DOHH2 (cell line): Measurements from ENCODE around the gene TMPO.

ENCODE experiments used
- CTCF ChIP-seq: fragments of 200-600 bp; sonication (generic); IDR thresholded peaks from one replicate; pipeline ENCODE4 v1.5.1; 2014; ENCODE audit warnings: antibody characterized with exemption, mild to moderate bottlenecking, low read depth, low read length; ENCODE audit not compliant: poor library complexity, severe bottlenecking
- EZH2phosphoT487 ChIP-seq: fragments of 200-600 bp; sonication (generic); IDR thresholded peaks from 2 replicates; pipeline ENCODE4 v1.6.1; 2017; ENCODE audit warnings: borderline replicate concordance, mild to moderate bottlenecking, antibody characterized with exemption, low read length, moderate library complexity, mixed read lengths

DNA sequence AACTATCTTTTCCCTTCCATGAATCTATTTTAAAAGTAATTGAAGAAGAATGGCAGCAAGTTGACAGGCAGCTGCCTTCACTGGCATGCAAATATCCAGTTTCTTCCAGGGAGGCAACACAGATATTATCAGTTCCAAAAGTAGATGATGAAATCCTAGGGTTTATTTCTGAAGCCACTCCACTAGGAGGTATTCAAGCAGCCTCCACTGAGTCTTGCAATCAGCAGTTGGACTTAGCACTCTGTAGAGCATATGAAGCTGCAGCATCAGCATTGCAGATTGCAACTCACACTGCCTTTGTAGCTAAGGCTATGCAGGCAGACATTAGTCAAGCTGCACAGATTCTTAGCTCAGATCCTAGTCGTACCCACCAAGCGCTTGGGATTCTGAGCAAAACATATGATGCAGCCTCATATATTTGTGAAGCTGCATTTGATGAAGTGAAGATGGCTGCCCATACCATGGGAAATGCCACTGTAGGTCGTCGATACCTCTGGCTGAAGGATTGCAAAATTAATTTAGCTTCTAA, 18.4 kb downstream of the TMPO start:
- TF ChIP-seq CTCF (no peak), EZH2phosphoT487 (no peak)
